Muscle of leg (tissue), 11 donors: ENCODE measurements around the gene DIP2B. TPM values are rescaled to one million over a fixed set of nuclear protein-coding genes. Genes with fewer than 3 reads are reported as not detected.
A peak's percentile ranks its signal among the peaks of the same experiment; 100 is the strongest.

Source experiments
- DNase-seq: peaks from one replicate; pipeline ENCODE4 v3.0.0; 2013
- H3K27ac ChIP-seq: one replicate; pipeline ENCODE4 v1.5.1; 2013; ENCODE audit warnings: mild to moderate bottlenecking, low read length, control low read depth
- H3K27me3 ChIP-seq: one replicate; pipeline ENCODE4 v1.6.1; 2013; ENCODE audit warnings: low read length; ENCODE audit not compliant: control insufficient read depth, insufficient read depth
- H3K36me3 ChIP-seq: one replicate; pipeline ENCODE4 v1.6.1; 2013; ENCODE audit warnings: low read length; ENCODE audit not compliant: control insufficient read depth, insufficient read depth
- H3K4me1 ChIP-seq: one replicate; pipeline ENCODE4 v1.6.1; 2013; ENCODE audit warnings: low read length; ENCODE audit not compliant: control insufficient read depth, insufficient read depth
- H3K4me3 ChIP-seq: one replicate; pipeline ENCODE4 v1.5.1; 2013; ENCODE audit warnings: low read length, control low read depth
- H3K9me3 ChIP-seq: replicated peaks from 2 replicates; pipeline ENCODE4 v1.6.1; 2013; ENCODE audit warnings: low read depth, low read length; ENCODE audit not compliant: control insufficient read depth
- WGBS: methylation state at CpG from one replicate; pipeline ENCODE4 v1.1.5; 2013; ENCODE audit warnings: missing lambda C conversion rate; ENCODE audit not compliant: insufficient coverage; 5-methylcytosine and 5-hydroxymethylcytosine counted together
- polyA plus RNA-seq, 8 donors: library from polyadenylated mRNA; unstranded; fragments of 120-200 nt; gene quantifications; one replicate each; pipeline versions ENCODE4 v1.2.1 to v1.2.3, GENCODE V29; 2013; ENCODE audit warnings: inconsistent platforms in 1 of 8, low replicate concordance in 1 of 8; ENCODE audit not compliant: insufficient read length in 8 of 8, insufficient read depth in 1 of 8
- total RNA-seq: library from RNA; stranded (reverse); fragments of 120-200 nt; gene quantifications from one replicate; pipeline ENCODE4 v1.2.4, GENCODE V29; 2013

DIP2B gene
- total and polyA plus RNA-seq, 9 donors: 13.2 to 27.2 (median 21.2) TPM

DNA sequence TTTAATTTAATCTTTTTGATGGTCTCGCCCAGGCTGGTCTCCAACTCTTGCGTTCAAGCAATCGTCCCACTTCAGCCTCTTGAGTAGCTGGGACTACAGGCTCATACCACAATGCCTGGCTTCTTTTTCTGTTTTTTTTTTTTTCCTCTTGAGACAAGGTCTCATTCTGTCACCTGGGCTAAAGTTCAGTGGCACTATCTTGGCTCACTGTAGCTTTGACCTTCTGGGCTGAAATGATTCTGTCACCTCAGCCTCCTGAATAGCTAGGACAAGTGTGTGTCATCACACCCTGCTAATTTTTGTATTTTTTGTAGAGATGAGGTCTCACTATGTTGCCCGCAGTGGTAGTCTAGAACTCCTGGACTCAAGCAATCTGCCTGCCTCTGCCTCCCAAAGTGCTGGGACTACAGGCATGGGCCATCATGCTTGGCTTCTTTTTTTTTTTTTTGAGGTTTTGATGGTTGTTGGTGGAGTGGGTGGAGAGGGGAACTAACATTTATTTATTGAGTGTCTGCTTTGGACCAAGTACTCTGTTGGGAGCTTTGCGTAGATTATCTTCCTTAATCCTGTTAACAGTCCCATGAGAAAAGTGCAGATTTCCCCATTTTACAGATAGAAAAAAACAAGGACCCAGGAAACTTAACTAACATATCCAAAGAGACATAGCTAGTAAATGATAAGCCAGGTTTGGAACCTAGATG, 102.0 kb downstream of the DIP2B start:
- WGBS: 97% methylated on average over 4 of the region's 5 CpGs
- Histone ChIP-seq H3K27me3 (no peaks in the 10 kb centered on the region), H3K4me1 (peaks cover 3% of the 10 kb centered on the region)

GRCh38 chr12:50609292-50609874, 104.6 kb downstream of the DIP2B start:
- WGBS: no CpG with 5 or more reads among the region's 3 CpGs
- H3K9me3 ChIP-seq: no peaks in the 10 kb centered on the region
- no peak overlapping the region for H3K27ac ChIP-seq
- H3K4me1 ChIP-seq: no peaks in the 10 kb centered on the region
- H3K4me3 ChIP-seq: no peak overlapping the region
- peaks cover 8% of the 10 kb centered on the region for H3K36me3 ChIP-seq
- no peak for DNase-seq
- H3K27me3 ChIP-seq: no peaks in the 10 kb centered on the region

More for the DNA sequence above, 102.0 kb downstream of the DIP2B start:
- Histone ChIP-seq H3K27ac (no peak overlapping the region), H3K36me3 (peaks cover 4% of the 10 kb centered on the region), H3K4me3 (no peak overlapping the region), H3K9me3 (no peaks in the 10 kb centered on the region)
- no peak for DNase-seq

GRCh38 chr12:50610171-50610570, 105.4 kb downstream of the DIP2B start:
- no peaks in the 10 kb centered on the region for H3K4me1 ChIP-seq
- no CpG with 5 or more reads among the region's 1 CpG for WGBS
- peaks cover 7% of the 10 kb centered on the region for H3K36me3 ChIP-seq
- H3K27me3 ChIP-seq: no peaks in the 10 kb centered on the region
- no peak overlapping the region for H3K4me3 ChIP-seq
- H3K9me3 ChIP-seq: no peaks in the 10 kb centered on the region
- no peak overlapping the region for H3K27ac ChIP-seq
- DNase-seq: no peak

GRCh38 chr12:50611021-50611744, 106.4 kb downstream of the DIP2B start:
- Histone ChIP-seq H3K4me1 (no peaks in the 10 kb centered on the region), H3K36me3 (peaks cover 4% of the 10 kb centered on the region), H3K4me3 (no peak overlapping the region), H3K27ac (peak overlapping the region; percentile 44), H3K27me3 (no peaks in the 10 kb centered on the region), H3K9me3 (no peaks in the 10 kb centered on the region)
- DNase-seq: peak; percentile 66
- WGBS: 50% methylated on average over 2 of the region's 10 CpGs

- Histone ChIP-seq H3K27me3 (no peaks in the 10 kb centered on the region), H3K4me1 (no peaks in the 10 kb centered on the region), H3K36me3 (peaks cover 4% of the 10 kb centered on the region), H3K4me3 (no peak overlapping the region), H3K9me3 (no peaks in the 10 kb centered on the region), H3K27ac (no peak overlapping the region)
- no CpG with 5 or more reads among the region's 3 CpGs for WGBS
- no peak for DNase-seq
Measured at GRCh38 chr12:50612882-50613281, 108.1 kb downstream of the DIP2B start.

DNA sequence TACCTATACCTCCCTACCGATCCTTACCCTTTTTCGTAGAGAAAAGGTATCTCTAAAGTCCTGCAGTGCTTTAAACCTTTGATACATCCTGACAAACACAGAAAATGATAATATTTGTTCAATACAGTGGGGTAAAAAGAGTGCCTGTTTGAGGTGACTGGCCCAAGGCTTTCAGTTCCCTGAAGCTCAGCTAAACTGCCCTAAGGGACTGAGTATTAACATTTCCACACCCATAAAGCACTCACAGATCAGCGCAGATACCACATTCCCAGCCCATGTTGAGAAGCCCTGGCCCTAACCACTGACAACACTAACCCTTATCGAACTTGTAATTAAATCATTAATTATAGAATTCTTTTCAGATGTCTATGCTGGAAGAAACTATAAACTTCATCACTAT, 108.7 kb downstream of the DIP2B start:
- Histone ChIP-seq H3K4me1 (no peaks in the 10 kb centered on the region), H3K27ac (no peak overlapping the region), H3K4me3 (no peak overlapping the region), H3K27me3 (no peaks in the 10 kb centered on the region), H3K9me3 (no peaks in the 10 kb centered on the region), H3K36me3 (peaks cover 4% of the 10 kb centered on the region)
- no peak for DNase-seq
- WGBS: no CpG with 5 or more reads among the region's 4 CpGs

- Histone ChIP-seq H3K9me3 (no peaks in the 10 kb centered on the region), H3K4me3 (no peak overlapping the region), H3K27ac (no peak overlapping the region), H3K27me3 (no peaks in the 10 kb centered on the region), H3K36me3 (peaks cover 4% of the 10 kb centered on the region), H3K4me1 (peaks cover 2% of the 10 kb centered on the region)
- DNase-seq: no peak
- WGBS: 82% methylated on average over 2 of the region's 4 CpGs
Measured at GRCh38 chr12:50614167-50614759, 109.5 kb downstream of the DIP2B start.

DNA sequence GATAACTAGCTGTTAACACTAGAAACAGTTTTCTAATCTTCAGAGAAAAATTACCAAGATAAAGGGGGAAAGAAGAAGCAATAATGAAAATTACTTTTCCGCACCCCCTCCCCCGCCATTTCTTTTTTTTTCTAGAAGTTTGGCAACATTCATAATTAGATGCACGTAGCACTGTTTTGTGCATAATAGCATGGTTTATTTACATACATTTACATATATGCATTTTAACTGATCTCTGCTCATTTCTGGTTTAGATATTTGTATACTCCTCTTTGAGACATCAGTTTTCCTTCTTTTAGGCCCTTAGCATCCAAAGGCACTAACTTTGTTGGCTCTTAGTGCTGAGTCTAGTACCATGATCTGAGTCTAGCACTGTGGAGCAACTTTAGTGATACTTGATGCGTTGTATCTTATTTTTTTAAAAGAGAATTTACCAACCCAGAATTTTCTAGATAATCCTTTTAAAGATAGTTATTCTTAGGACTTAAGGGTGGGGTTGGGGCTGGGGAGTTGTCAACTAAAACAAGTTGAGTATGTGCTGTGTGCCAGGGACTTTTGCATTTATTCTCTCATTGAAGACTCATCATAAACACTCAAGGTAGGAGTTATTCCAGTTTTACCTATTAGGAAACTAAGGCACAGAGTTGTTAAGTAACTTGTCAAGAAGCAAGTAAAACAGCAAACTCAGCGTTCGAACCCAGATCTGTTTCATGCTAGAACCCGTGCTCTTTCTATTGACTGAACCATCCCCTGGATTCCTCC, 110.5 kb downstream of the DIP2B start:
- Histone ChIP-seq H3K9me3 (no peaks in the 10 kb centered on the region), H3K4me1 (peaks cover 12% of the 10 kb centered on the region), H3K27ac (no peak overlapping the region), H3K36me3 (peaks cover 4% of the 10 kb centered on the region), H3K4me3 (no peak overlapping the region), H3K27me3 (no peaks in the 10 kb centered on the region)
- no peak for DNase-seq
- 80% methylated on average over 2 of the region's 7 CpGs for WGBS

GRCh38 chr12:50615907-50616296, 111.1 kb downstream of the DIP2B start:
- Histone ChIP-seq H3K9me3 (no peaks in the 10 kb centered on the region), H3K36me3 (peaks cover 4% of the 10 kb centered on the region), H3K27me3 (no peaks in the 10 kb centered on the region), H3K4me3 (no peak overlapping the region), H3K4me1 (peaks cover 17% of the 10 kb centered on the region), H3K27ac (no peak overlapping the region)
- DNase-seq: peak; percentile 56
- WGBS: no CpG with 5 or more reads among the region's 1 CpG
